IMR-90 (cell line): ENCODE data around the gene OAS3.
"Not testable (repeated sequence)": the region's sequence is repeated elsewhere in the genome, so short reads cannot be mapped to it uniquely, and the experiment has no call there.

Experiments
- BHLHE40 ChIP-seq: fragments of 150-350 bp; IDR thresholded peaks from 2 replicates; pipeline ENCODE4 v1.6.1; 2016; ENCODE audit warnings: mild to moderate bottlenecking, low read depth, low read length
- CEBPB ChIP-seq: IDR thresholded peaks from 2 replicates; pipeline ENCODE4 v1.6.1; 2012; ENCODE audit warnings: low read depth, low read length, improper control_type of control experiment
- CHD1 ChIP-seq: IDR thresholded peaks from 2 replicates; pipeline ENCODE4 v1.6.1; 2012; ENCODE audit warnings: low read depth, low read length, improper control_type of control experiment
- CTCF ChIP-seq: conservative IDR thresholded peaks from 2 replicates; pipeline ENCODE4 v1.5.1; 2012; ENCODE audit warnings: mild to moderate bottlenecking, low read depth, low read length, improper control_type of control experiment
- FOS ChIP-seq: fragments of 150-350 bp; IDR thresholded peaks from 2 replicates; pipeline ENCODE4 v1.6.1; 2016; ENCODE audit warnings: low read depth, low read length
- MXI1 ChIP-seq: IDR thresholded peaks from 2 replicates; pipeline ENCODE4 v1.6.1; 2012; ENCODE audit warnings: low read depth, mild to moderate bottlenecking, low read length, moderate library complexity, borderline replicate concordance
- POLR2A ChIP-seq: IDR thresholded peaks from 2 replicates; pipeline ENCODE4 v1.6.1; 2012; ENCODE audit warnings: mild to moderate bottlenecking, low read depth, low read length
- SMC3 ChIP-seq: fragments of 150-350 bp; IDR thresholded peaks from 2 replicates; pipeline ENCODE4 v1.6.1; 2016; ENCODE audit warnings: low read depth, mild to moderate bottlenecking, antibody characterized with exemption, low read length, moderate library complexity
- TF ChIP-seq, protein P1 (sequence below): fragments of 150-350 bp; IDR thresholded peaks from 2 replicates; pipeline ENCODE4 v1.6.1; 2016; ENCODE audit warnings: low read depth, mild to moderate bottlenecking, low read length, moderate library complexity, borderline replicate concordance

DNA sequence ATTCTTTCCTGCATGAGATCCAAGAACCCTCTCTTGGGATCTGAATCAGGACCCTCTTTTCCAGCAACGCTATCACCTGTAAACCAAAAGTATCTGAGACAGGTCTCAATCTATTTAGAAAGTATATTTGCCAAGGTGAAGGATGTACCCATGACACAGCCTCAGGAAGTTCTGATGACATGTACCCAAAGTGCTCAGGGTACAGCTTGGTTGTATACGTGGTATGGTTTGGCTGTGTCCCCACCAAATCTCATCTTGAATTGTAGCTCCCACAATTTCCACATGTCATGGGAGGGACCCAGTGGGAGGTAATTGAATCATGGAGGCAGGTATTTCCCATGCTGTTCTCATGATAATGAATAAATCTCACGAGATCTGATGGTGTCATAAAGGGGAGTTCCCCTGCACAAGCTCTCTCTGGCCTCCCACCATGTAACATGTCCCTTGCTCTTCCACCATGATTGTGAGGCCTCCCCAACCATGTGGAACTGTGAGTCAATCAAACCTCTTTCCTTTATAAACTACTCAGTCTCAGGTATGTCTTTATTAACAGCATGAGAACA is 50.6 kb downstream of the OAS3 start:
- TF ChIP-seq CHD1, CTCF, POLR2A, CEBPB, FOS, MXI1, SMC3, BHLHE40: not testable (repeated sequence)
- TF ChIP-seq, protein P1, sequence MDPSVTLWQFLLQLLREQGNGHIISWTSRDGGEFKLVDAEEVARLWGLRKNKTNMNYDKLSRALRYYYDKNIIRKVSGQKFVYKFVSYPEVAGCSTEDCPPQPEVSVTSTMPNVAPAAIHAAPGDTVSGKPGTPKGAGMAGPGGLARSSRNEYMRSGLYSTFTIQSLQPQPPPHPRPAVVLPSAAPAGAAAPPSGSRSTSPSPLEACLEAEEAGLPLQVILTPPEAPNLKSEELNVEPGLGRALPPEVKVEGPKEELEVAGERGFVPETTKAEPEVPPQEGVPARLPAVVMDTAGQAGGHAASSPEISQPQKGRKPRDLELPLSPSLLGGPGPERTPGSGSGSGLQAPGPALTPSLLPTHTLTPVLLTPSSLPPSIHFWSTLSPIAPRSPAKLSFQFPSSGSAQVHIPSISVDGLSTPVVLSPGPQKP: not testable (repeated sequence)
